GM23248 (cell line): ENCODE data around the gene CFAP65.
A peak's percentile ranks its signal among the peaks of the same experiment; 100 is the strongest.

Source experiments
- EZH2 ChIP-seq: fragments of 200-600 bp; sonication (generic); IDR thresholded peaks from 2 replicates; pipeline ENCODE4 v1.6.1; 2018; ENCODE audit warnings: antibody characterized with exemption, mild to moderate bottlenecking; ENCODE audit not compliant: insufficient read depth, poor library complexity, severe bottlenecking
- EZH2phosphoT487 ChIP-seq: fragments of 200-600 bp; sonication (generic); IDR thresholded peaks from 2 replicates; pipeline ENCODE4 v1.6.1; 2018; ENCODE audit warnings: antibody characterized with exemption, moderate library complexity, mild to moderate bottlenecking, low read depth; ENCODE audit not compliant: insufficient read depth

GRCh38 chr2:218993345-218994315, 47.7 kb downstream of the CFAP65 start, which contains the start of gene CRYBA2:
- TF ChIP-seq EZH2 (peak; percentile 75), EZH2phosphoT487 (no peak)
